Uterus (tissue), 4 donors: Measurements from ENCODE around the gene AP2A2. TPM values are rescaled to one million over a fixed set of nuclear protein-coding genes. Genes with fewer than 3 reads are reported as not detected.

ENCODE experiments used
- DNase-seq, 2 donors: peaks; one replicate each; pipeline ENCODE4 v3.0.0-alpha.2; 2019 to 2020
- H3K27ac ChIP-seq, 2 donors: fragments of 200-600 bp; sonication (generic); 1 replicate in 1 of 2; 2 replicates in 1 of 2; pipeline ENCODE4 v1.5.1; 2016 to 2018
- H3K27me3 ChIP-seq, 2 donors: fragments of 200-600 bp; sonication (generic); one replicate each; pipeline ENCODE4 v1.5.1; 2018 to 2019; ENCODE audit warnings: control low read depth in 1 of 2
- H3K36me3 ChIP-seq, 2 donors: fragments of 200-600 bp; sonication (generic); one replicate each; pipeline ENCODE4 v1.5.1; 2019; ENCODE audit warnings: control low read depth in 1 of 2
- H3K4me1 ChIP-seq, 2 donors: fragments of 200-600 bp; sonication (generic); one replicate each; pipeline ENCODE4 v1.5.1; 2018 to 2019; ENCODE audit warnings: control low read depth in 1 of 2
- H3K4me3 ChIP-seq, 2 donors: fragments of 200-600 bp; sonication (generic); 1 replicate in 1 of 2; 2 replicates in 1 of 2; pipeline ENCODE4 v1.5.1; 2018 to 2019; ENCODE audit warnings: mild to moderate bottlenecking in 1 of 2
- H3K9me3 ChIP-seq, 2 donors: fragments of 200-600 bp; sonication (generic); one replicate each; pipeline ENCODE4 v1.5.1; 2019; ENCODE audit warnings: control low read depth in 1 of 2
- POLR2A ChIP-seq, 2 donors: fragments of 450-650 bp; IDR thresholded peaks; one replicate each; pipeline ENCODE4 v1.6.1; 2016; ENCODE audit warnings: antibody characterized with exemption in 2 of 2, mild to moderate bottlenecking in 1 of 2, moderate library complexity in 1 of 2
- intact Hi-C: fragments of 100-400 bp; cut with DNase I; formaldehyde crosslinking; loops from one replicate; pipeline ENCODE4 v1.15.1; 2023; ENCODE audit warnings: low total_unique reads
- total RNA-seq, 4 donors: library from RNA; depleted of rRNA in 3 of 4; stranded (reverse); fragments of >200 nt in 3 of 4; gene quantifications; one replicate each; pipeline versions ENCODE4 v1.1.0 to v1.2.4, GENCODE V29; 2014 to 2023
- TF ChIP-seq, protein P1 (sequence below), 4 experiments: fragments of 200-600 bp in 2 of 4; fragments of 450-650 bp in 2 of 4; sonication (generic) in 2 of 4; IDR thresholded peaks; one replicate each; pipeline ENCODE4 v1.5.1; 2016 to 2019; ENCODE audit warnings: antibody characterized with exemption in 4 of 4, mild to moderate bottlenecking in 2 of 4, moderate library complexity in 1 of 4
- donor health status: DM: yes; HTN: yes; CAD: no.

The AP2A2 gene
- total RNA-seq, 4 donors from 2014 or later: 25.6 to 120 (median 40.4) TPM

DNA sequence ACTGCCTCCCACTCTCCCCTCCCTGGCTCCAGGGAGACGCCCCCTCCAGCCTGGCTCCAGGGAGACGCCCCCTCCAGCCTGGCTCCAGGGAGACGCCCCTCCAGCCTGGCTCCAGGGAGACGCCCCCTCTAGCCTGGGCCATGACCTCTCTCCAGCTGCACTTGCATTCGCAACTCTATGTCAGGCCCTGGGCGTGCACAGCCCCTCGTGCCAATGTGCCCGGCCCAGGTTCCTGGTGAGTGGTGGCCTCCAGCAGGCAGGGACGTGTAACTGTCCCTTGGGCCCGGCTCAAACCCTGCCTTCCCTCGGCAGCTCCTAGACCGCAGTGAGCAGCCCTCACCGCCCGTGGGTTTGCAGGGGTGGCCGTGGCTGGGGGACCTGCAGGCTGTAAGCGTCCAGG is 104.0 kb downstream of the AP2A2 start:
- Histone ChIP-seq H3K4me1 (no peaks in the 10 kb centered on the region), H3K9me3 (no peaks in the 10 kb centered on the region), H3K4me3 (no peak overlapping the region), H3K27ac (no peak overlapping the region), H3K36me3 (no peaks in the 10 kb centered on the region), H3K27me3 (no peaks in the 10 kb centered on the region)
- intact Hi-C loops: no loop called here
- DNase-seq: no peak
- TF ChIP-seq, protein P1, sequence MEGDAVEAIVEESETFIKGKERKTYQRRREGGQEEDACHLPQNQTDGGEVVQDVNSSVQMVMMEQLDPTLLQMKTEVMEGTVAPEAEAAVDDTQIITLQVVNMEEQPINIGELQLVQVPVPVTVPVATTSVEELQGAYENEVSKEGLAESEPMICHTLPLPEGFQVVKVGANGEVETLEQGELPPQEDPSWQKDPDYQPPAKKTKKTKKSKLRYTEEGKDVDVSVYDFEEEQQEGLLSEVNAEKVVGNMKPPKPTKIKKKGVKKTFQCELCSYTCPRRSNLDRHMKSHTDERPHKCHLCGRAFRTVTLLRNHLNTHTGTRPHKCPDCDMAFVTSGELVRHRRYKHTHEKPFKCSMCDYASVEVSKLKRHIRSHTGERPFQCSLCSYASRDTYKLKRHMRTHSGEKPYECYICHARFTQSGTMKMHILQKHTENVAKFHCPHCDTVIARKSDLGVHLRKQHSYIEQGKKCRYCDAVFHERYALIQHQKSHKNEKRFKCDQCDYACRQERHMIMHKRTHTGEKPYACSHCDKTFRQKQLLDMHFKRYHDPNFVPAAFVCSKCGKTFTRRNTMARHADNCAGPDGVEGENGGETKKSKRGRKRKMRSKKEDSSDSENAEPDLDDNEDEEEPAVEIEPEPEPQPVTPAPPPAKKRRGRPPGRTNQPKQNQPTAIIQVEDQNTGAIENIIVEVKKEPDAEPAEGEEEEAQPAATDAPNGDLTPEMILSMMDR (IDR thresholded peaks at IDR 0.05): no peak
- TF ChIP-seq POLR2A (IDR thresholded peaks at IDR 0.05): no peak

DNA sequence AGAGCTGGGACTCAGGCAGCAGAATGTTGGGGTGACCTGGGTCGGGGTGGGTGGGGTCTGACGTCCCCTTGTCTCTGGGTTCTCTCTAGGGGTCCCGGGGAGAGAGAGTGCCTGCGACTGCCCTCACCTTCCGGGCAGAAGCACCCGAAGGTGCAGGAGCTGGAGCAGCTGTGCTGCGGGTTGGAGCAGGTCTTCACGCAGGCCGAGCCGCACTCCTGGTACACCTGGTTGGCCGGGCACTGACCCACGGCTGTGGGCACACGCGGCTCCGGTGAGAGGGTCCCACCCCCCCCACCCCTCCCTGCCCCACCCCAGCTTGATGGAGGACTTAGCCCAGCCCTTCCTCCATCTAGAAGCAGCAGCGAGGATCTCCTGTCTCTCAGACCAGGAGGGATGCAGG is 104.4 kb downstream of the AP2A2 start:
- Histone ChIP-seq H3K36me3 (no peaks in the 10 kb centered on the region), H3K27me3 (no peaks in the 10 kb centered on the region), H3K27ac (no peak overlapping the region), H3K9me3 (no peaks in the 10 kb centered on the region), H3K4me1 (no peaks in the 10 kb centered on the region), H3K4me3 (no peak overlapping the region)
- no peak for DNase-seq
- TF ChIP-seq POLR2A (IDR thresholded peaks at IDR 0.05): no peak
- TF ChIP-seq, protein P1 (IDR thresholded peaks at IDR 0.05): no peak
- intact Hi-C loops: no loop called here

DNA sequence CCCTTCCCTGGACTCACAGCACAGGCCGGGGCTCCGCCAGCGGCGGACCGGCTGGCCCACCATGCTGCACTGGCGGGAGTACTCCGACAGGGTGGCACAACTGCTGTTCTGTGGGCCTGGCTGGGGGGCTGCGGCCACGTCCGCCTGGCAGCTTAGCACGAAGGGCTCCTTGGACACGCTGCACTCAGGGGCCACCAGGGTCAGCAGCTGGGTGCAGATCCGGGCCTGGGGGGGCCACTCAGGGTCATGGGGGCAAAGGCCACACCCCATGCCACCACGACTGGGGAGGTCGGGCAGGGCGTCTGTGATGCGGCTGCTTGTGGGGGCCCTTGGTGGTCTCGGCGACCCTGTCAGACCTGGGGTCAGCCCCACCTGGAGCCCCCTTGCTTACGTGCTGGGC is 104.9 kb downstream of the AP2A2 start:
- TF ChIP-seq, protein P1 (IDR thresholded peaks at IDR 0.05): no peak
- TF ChIP-seq POLR2A (IDR thresholded peaks at IDR 0.05): no peak
- Histone ChIP-seq H3K4me3 (no peak overlapping the region), H3K9me3 (no peaks in the 10 kb centered on the region), H3K27me3 (no peaks in the 10 kb centered on the region), H3K27ac (no peak overlapping the region), H3K36me3 (no peaks in the 10 kb centered on the region), H3K4me1 (no peaks in the 10 kb centered on the region)
- no peak for DNase-seq
- intact Hi-C loops: no loop called here

DNA sequence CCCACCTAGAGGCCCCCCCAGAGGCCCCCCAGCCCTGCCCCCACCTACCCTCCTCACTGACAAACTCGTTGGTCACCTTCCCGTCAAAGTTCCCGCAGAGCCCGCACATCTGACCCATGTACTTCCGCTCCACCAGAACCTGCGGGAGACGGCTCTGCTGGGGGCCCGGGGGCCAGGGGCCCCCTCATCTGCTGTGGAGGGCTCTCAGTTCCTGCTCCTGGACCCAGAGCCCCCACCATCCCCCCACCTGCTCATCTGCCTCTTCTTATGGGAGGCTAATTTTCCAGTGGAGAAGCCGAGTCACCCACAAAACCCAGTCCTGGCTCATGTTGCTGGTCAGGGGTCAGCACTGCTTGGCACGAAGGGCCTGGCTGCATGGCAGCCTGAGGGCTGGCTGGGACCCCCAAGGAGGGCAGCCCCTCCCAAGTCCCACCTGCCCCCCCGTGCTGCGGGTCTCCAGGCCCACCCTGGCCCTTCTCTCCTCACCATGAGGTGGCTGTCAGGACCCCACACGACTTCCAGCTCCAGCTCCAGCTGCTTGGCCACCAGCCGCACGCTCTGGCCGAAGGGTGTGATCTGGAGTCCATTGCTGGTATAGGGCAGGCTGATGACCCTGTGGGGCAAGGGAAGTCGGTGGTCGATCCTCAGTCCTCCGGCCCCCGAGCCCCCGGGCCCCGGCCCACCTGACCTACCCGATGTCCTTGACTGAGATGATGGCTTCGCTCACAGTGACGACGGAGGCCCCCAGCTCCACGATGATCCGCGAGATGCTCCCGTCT is 105.6 kb downstream of the AP2A2 start:
- Histone ChIP-seq H3K27me3 (no peaks in the 10 kb centered on the region), H3K27ac (no peak overlapping the region), H3K4me3 (no peak overlapping the region), H3K36me3 (no peaks in the 10 kb centered on the region), H3K9me3 (no peaks in the 10 kb centered on the region), H3K4me1 (no peaks in the 10 kb centered on the region)
- TF ChIP-seq, protein P1 (IDR thresholded peaks at IDR 0.05): no peak
- no peak for TF ChIP-seq POLR2A (IDR thresholded peaks at IDR 0.05)
- no peak for DNase-seq
- intact Hi-C loops: no loop called here

DNA sequence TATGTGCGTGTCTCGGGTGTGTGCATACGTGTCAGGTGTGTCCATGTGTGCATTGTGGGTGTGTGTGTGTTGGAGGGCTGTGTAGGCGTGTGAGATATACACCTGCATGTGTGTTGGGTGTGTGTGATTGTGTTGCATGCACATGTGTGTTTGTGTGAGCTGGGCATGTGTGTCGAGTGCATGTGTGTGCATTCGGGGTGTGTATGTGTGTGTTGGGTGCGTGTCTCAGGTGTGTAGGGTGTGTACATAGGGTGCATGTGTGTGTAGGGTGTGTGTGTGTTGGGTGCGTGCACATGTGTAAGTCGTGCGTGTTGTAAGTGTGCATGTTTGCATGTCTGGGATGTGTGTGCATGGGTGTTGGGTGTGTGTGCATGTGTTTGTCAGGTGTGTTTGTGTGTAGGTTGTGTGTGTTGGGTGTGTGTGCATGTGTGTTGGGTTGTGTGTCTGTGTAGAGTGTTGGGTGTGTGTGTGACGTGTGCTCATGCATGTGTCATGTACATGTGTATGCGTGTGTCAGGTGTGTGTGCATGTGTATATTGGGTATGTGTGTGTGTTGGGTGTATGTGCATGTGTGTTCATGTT is 106.7 kb downstream of the AP2A2 start:
- no peaks in the 10 kb centered on the region for H3K36me3 ChIP-seq
- intact Hi-C loops: no loop called here
- H3K4me1 ChIP-seq: no peaks in the 10 kb centered on the region
- H3K27ac ChIP-seq: no peak overlapping the region
- no peaks in the 10 kb centered on the region for H3K9me3 ChIP-seq
- TF ChIP-seq, protein P1 (IDR thresholded peaks at IDR 0.05): no peak
- no peak for TF ChIP-seq POLR2A (IDR thresholded peaks at IDR 0.05)
- no peaks in the 10 kb centered on the region for H3K27me3 ChIP-seq
- H3K4me3 ChIP-seq: no peak overlapping the region
- DNase-seq: no peak
